ENCODE data around the gene ACTL8.

DNA sequence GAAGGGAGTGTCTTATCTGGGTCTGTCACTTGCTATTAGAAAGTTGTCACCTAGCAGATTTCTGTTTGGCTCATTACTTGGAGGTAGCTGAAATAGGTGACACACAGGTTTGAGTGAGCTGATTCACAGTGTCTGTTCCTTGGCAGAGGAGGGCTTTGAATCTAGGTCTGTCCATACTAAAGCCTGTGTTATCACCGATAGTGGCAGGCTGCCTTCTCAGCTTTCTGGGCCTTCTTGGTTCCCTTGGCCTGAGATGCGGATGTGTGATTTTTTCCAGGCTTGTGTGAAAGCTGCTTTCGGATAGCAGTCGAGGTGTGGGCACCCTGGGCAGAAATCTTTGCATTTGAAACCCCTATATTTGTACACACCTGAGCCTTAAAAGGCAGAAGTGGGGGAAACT is 73.9 kb downstream of the ACTL8 start:
- TF ChIP-seq, protein P1, sequence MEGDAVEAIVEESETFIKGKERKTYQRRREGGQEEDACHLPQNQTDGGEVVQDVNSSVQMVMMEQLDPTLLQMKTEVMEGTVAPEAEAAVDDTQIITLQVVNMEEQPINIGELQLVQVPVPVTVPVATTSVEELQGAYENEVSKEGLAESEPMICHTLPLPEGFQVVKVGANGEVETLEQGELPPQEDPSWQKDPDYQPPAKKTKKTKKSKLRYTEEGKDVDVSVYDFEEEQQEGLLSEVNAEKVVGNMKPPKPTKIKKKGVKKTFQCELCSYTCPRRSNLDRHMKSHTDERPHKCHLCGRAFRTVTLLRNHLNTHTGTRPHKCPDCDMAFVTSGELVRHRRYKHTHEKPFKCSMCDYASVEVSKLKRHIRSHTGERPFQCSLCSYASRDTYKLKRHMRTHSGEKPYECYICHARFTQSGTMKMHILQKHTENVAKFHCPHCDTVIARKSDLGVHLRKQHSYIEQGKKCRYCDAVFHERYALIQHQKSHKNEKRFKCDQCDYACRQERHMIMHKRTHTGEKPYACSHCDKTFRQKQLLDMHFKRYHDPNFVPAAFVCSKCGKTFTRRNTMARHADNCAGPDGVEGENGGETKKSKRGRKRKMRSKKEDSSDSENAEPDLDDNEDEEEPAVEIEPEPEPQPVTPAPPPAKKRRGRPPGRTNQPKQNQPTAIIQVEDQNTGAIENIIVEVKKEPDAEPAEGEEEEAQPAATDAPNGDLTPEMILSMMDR (IDR thresholded peaks at IDR 0.05), result no peak
- TF ChIP-seq EP300 (IDR thresholded peaks at IDR 0.05), result no peak
- TF ChIP-seq POLR2A (IDR thresholded peaks at IDR 0.05), result no peak

Data from ovary (tissue), 3 donors.